HG03575 (cell line): ENCODE results near the gene GFOD2.
"Not testable (repeated sequence)": the region's sequence is repeated elsewhere in the genome, so short reads cannot be mapped to it uniquely, and the experiment has no call there.

Source experiments
- ATAC-seq: cut with Tn5 transposase; IDR thresholded peaks from one replicate; pipeline ENCODE4 v1.9.1; 2021; ENCODE audit not compliant: unreplicated experiment, insufficient number of reproducible peaks, low FRiP score; ENCODE audit errors: extremely low read depth

GFOD2 gene

DNA sequence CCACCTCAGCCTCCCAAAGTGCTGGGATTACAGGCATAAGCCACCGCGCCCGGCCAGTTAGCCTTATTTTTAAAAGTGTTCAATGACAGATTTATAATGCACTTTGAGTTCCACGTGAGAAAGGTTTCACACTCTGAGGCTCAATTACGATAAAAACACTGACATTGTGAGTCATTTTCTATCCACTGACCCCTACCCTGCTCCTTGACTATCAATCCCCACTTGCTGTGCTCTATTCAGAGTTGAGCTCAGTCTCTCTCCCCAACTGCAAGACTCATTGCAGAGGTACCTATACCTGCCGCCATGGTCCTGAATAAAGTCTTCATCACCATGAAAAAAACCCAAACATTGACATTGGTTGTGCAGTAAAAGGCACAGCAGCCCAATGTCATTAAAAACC, 8.5 kb downstream of the GFOD2 start:
- ATAC-seq = no peak

DNA sequence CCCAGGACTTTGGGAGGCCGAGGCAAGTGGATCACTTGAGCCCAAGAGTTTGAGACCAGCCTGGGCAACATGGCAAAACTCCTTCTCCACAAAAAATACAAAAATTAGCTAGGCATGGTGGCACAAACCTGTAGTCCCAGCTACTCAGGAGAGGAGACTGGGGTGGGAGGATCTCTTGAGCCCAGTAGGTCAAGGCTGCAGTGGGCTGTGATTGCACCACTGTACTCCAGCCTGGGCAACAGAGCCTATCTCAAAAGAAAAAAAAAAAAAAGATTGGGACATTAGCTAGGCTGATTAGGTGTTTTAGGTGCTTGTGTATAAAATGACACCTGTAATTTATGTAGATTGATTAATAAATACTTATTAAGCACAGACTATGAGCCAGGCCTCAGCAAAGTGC, 10.1 kb downstream of the GFOD2 start:
- ATAC-seq = no peak

DNA sequence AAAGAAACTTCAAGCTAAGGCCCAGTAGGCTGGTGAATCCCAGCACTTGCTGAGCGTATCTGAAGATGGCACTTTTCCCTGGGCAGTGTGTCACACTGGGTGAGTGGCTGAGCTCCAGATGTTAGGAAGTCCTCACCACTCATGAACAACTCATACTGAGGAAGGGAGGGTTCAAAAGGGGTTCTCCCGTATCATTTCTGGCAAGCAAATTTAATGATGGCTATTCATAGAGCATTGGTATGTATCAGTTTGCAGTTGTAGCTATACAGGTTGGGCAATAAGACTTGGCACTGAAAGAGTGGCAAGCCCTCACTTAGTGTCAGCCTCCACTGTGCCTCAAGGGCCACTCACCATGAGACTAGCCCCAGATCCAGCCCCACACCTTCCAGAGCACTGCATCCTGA, 10.7 kb downstream of the GFOD2 start:
- ATAC-seq = no peak

DNA sequence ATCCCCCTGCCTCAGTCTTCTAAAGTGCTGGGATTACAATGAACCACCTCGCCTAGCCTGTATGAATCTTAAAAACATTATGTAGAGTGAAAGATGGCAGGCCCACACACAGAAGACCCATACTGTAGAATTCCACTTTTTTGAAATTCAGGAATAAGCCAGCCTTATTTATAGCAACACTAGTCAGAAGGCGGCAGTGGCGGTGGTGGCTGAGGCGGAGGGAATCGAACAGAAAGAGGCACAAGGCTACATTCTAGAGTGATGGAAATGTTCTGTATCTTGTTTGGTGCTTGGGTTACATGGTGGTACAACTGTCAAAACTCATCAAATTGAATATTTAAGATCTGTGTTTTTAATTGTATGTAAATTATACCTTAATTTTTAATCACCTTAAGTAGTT, 11.3 kb downstream of the GFOD2 start:
- no peak for ATAC-seq

DNA sequence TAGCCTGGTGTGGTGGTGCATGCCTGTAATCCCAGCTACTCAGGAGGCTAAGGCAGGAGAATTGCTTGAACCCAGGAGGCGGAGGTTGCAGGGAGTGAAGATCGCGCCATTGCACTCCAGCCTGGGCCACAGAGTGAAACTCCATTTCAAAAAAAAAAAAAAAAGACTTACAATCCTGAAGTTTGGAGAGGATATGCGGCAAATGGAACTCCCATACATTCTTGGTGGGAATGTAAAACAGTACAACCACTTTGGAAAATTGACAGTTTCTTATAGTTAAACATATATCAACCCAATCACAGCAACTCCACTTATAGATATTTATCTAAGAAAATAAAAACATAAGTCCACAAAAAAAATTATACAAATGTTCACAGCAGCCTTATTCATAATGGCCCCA, 11.9 kb downstream of the GFOD2 start:
- ATAC-seq = no peak

DNA sequence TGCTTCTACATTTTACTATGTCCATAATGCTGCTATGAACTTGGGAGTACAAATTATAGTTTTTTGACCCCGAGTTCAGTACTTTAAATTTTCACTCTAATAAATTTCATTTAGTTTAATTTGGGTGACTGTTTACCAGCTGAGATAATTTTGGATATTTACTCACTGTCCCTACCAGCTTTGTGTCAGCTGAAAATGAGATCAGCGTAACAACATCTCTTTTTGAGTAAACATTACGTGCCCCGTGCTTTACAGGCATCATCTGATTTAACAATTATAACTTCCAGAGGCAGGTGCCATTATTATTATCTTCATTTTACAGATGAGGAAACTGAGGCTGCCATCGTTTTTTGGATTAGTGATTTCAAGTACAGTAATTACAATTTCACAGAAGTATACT, 15.0 kb downstream of the GFOD2 start:
- ATAC-seq = no peak

DNA sequence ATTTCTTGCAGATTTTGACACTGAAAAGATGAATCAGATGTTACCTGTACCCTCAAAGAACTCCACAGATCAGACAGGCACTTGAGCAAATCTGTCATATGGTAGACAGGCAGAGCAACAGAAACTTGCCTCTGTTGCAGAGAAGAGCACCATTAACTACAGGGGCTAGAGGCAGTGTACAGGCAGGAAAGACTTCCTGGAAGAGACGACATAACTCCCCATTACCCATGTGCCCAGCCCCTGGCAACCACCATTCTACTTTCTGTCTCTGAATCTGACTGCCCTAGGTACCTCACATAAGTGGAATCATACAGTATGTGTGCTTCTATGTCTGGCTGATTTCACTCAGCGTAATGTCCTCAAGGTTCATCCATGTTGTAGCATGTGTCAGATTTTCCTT, 15.5 kb downstream of the GFOD2 start:
- ATAC-seq = no peak

DNA sequence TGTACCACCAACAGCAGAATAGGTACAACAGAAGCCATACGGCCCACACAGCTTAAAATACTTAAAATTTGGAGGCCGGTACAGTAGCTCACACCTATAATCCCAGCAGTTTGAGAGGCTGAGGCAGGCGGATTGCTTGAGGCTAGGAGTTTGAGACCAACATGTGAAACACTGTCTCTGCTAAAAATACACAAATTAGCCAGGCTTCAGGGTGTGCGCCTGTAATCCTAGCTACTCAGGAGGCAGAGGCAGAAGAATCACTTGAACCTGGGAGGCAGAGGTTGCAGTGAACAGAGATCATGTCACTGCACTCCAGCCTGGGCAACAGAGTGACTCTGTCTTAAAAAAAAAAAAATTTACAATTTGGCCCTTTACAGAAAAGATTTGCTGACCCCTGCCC, 17.0 kb downstream of the GFOD2 start:
- no peak for ATAC-seq

DNA sequence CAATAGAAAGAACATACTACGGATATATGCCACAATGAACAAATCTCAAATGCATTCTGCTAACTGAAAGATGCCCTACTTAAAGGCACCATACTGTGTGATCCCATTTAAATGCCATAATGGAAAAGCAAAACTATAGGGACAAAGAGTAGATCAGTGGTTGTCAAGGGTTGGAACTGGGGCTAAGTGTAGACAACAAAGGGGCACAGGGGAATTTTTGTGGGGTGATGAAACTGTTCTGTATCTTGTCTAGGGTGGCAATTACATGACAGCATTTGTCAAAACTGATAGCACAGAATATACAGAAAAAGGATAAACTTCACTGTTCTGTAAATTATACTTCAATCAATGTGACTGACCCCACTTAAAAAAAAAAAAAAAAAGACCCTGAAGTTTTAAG, 17.7 kb downstream of the GFOD2 start:
- ATAC-seq = no peak

DNA sequence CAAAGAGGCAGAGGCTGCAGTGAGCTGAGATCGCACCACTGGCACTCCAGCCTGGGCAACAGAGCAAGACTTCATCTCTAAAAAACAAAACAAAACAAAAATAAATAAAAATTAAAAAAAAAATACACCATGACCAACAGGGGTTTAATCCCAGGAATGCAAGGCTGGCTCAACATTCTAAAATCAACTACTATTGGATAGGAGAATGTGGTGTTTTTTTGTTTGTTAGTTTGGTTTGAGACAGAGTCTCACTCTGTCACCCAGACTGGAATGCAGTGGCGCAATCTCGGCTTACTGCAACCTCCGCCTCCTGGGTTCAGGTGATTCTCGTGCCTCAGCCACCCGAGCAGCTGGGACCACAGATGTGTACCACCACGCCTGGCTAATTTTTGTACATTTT, 19.9 kb downstream of the GFOD2 start:
- no peak for ATAC-seq

DNA sequence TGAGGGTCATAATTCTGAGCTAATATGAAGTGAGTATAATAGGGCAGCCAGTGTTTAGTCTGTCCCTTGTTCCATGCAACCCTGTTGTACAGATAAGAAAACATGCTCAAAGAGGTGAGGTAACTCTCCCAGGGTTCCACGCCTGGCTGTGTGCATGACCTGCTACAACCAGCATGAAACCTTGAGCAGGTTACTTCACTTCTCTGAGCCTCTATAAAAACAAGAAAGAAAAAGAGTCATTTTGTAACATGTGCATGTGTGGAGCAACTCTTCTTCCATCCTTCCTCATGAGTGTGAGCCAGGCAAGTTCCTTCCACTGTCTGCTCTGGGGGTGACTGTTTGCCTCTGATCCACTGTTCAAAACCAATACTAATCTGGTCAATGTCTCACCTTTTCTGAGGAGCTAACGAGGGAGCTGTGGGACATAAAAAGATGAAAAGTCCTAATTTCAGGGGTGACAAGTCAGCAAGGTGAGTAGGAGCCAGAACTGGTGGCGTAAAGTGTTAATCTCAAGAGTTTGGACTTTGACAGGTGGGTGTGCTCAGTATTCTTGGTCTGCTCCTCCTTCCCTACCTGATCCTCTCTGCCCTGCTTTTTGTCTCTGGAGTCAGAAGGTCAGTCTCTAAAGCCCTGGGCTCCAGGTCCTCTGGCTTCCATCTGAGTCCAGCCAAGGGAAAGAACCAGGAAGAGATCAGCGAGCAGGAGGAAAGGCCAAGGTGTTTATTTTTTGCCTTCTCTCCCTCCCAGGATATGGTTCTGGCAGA, 21.5 kb downstream of the GFOD2 start:
- ATAC-seq = no peak

DNA sequence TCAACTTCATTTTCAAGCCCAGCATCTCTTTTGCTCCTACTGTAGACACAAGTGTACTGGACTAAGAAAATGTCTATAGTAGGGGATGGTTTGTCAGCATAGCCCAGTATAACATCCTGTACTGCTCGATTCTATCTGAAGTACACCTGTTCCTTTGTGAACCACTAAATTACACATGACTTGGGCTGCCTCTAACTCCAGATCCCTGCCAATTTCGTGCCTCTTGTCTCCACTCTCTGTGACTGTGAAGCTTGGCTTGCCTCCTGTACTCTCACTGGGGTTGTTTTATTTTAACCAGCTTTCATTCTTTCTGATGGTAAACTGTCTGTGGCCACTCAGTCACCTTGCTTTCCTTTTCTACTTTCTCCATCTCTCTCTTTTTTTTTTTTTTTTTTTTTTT, 24.5 kb downstream of the GFOD2 start:
- ATAC-seq = no peak

DNA sequence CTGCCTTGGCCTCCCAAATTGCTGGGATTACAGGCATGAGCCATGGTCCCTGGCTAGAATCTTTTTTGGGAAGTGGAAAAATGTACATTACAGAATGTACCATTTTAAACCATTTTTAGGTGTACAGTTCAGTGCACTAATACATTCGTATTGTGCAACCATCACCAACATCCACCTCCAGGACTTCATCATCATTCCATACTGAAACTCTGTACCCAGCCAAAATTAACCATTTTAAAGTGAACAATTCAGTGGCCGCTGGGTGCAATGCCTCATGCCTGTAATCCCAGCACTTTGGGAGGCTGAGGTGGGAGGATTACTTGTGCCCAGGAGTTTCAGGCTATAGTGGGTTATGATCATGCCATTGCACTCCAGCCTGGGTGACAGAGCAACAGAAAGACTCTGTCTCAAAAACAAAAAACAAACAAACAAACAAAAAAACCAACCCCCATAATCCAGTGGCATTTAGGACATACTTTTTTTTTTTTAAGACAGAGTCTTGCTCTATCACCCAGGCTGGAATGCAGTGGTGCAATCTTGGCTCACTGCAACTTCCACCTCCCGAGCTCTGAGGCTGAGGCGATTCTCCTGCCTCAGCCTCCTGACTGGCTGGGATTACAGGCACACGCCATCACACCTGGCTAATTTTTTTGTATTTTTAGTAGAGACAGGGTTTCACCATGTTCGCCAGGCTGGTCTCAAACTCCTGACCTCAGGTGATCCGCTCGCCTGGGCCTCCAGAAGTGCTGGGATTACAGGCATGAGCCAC, 25.4 kb downstream of the GFOD2 start:
- not testable (repeated sequence) for ATAC-seq

DNA sequence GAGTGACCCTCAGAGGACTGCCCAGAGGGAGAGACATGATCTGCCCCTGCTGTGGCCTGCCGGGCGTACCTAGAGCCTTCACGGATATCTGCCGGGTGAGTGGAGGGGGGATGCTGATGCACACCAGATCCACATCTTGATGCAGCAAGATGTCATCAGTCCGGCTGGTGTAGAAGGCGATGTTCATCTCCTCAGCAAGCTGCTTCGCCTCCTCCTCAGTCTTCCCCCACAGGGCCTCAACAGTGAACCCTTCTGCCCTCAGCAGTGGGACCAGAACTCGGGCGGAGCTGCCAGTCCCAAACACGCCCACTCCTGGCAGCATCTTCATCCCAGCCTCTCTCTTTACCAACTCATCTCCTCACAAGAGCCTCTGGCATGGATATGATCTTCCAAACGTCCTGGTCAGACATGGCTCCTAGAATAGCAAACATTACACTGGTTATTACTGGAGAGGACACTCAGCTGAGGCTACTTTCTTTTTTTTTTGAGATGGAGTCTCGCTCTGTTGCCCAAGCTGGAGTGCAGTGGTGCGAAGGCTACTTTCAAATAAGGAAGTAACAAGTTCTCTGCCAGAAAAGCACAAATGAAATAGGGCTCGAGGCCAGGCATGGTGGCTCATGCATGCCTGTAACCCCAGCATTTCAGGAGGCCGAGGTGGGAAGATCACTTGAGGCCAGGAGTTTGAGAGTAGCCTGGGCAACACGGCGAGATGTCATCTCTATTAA, 33.6 kb downstream of the GFOD2 start:
- ATAC-seq = no peak

DNA sequence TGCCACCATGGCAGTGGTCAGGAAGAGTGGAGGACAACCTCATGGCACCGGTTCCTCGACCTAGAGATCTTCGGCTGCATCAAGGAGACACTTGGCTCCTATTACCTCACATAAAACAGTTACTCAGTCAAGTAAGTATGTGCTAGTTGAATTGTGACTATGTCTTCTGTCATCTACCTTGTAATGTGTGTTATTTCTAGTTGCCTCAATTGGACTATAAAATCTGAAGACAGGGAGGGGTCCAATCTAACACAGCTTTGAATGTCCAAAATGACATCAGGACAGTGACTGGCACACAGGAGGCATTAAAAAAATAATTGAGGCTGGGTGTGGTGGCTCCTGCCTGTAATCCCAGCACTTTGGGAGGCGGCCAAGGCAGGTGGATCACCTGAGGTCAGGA, 35.3 kb downstream of the GFOD2 start:
- ATAC-seq = no peak

DNA sequence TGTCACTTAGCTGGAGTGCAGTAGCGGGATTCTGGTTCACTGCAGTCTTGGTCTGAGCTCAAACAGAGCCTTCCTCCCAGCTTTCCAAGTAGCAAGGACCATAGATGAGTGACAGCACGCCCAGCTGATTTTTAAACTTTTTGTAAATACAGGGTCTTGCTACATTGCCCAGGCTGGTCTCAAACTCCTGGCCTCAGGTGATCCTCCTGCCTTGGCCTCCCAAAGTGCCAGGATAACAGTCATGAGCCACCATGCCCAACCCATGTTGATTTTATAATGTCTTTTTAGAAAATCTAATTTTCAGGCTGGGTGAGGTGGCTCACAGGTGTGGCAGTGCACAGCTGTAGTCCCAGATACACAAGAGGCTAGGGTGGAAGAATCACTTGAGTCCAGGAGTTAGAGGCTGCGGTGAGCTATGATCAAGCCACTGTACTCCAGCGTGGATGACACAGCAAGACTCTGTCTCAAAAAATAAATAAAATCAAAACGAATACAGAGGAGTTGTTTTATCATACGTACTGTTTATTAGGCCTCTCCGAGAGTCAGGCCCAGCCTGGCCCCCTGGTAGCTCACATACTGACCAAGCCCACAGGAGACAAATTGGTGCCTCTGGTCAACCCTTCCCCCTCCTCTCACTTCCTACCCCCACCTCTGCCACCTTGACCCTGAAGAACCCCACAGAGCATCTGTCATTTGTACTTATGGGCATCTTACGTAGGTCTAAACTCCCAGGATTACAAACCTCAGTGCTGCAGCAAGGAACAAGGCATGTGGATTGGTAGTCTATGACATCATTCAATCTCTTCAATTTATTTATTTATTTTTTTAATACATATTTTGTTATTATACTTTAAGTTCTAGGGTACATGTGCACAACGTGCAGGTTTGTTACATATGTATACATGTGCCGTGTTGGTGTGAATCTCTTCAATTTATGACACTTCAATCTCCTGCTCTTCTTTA, 38.9 kb downstream of the GFOD2 start:
- ATAC-seq = no peak

DNA sequence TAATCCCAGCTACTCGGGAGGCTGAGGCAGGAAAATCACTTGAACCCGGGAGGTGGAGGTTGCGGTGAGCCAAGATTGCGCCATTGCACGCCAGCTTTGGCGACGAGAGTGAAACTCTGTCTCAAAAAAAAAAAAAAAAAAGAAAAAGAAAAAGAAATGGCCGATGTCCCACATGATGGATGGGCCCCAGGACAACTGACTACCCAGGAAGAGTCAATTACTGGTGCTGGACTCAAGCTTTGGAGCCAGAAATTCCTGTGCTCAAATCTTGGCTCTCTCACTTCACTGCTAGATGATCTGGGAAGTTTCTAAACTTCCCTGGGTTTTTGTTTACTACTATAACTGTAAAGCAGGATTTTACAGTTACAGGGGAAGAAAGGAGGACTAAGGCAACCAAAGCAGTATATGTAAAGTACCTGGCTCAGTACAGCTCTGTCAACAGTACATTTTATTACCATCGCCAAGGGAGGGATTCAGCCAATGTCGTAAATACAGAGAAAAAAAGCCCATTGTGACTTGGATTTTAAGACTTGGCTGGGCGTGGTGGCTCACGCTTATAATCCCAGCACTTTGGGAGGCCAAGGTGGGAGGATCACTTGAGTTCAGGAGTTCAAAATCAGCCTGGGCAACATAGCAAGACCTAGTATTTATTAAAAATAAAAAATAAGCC, 40.6 kb downstream of the GFOD2 start:
- ATAC-seq = no peak

DNA sequence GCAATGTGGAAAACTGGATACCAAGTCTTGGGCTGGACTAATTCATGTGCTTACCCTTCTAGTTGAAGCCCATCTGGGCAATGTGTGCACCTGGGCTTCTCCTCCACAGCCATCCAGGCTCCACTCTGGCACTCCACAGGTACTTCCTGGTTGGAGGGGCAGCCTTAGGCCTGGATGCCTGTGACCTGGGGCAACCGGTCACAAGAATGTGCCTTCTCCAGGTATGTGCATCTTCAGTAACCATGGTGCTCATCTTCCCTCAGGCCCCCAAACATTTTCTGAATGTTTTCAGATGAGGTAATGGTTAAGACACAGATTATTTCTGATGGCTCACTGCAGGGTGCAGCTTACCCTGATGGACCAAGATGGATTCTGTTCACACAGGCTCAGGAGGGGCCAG, 41.4 kb downstream of the GFOD2 start:
- ATAC-seq = no peak
